Astrocyte (in vitro differentiated cells and primary cell): Measurements from ENCODE around the gene CNTLN. TPM values are rescaled to one million over a fixed set of nuclear protein-coding genes. Genes with fewer than 3 reads are reported as not detected.

Source experiments
- DNase-seq: peaks from one replicate; pipeline ENCODE4 v3.0.0-alpha.2; 2010; ENCODE audit warnings: low read depth
- FAIRE-seq: peaks from 2 replicates; lab custom pipeline; 2011; peaks lifted over from hg19 to GRCh38; lab: Jason Lieb, UNC
- H2AFZ ChIP-seq: 2 replicates; pipeline ENCODE4 v1.6.0; 2012; ENCODE audit warnings: low read depth, low read length, inconsistent platforms
- H3K27ac ChIP-seq: 2 replicates; pipeline ENCODE4 v1.5.1; 2011; ENCODE audit warnings: low read depth, low read length, inconsistent platforms
- H3K27me3 ChIP-seq: 2 replicates; pipeline ENCODE4 v1.6.0; 2011; ENCODE audit warnings: low read length, inconsistent platforms; ENCODE audit not compliant: insufficient read depth
- H3K36me3 ChIP-seq: 2 replicates; pipeline ENCODE4 v1.5.1; 2011; ENCODE audit warnings: low read length, inconsistent platforms; ENCODE audit not compliant: insufficient read depth
- H3K4me1 ChIP-seq: 2 replicates; pipeline ENCODE4 v1.5.1; 2011; ENCODE audit warnings: low read length, inconsistent platforms; ENCODE audit not compliant: insufficient read depth
- H3K4me2 ChIP-seq: 2 replicates; pipeline ENCODE4 v1.6.0; 2012; ENCODE audit warnings: low read length, inconsistent platforms
- H3K4me3 ChIP-seq: 2 replicates; pipeline ENCODE4 v1.5.1; 2011; ENCODE audit warnings: low read depth, mild to moderate bottlenecking, low read length, inconsistent platforms; ENCODE audit not compliant: insufficient read depth
- H3K79me2 ChIP-seq: 2 replicates; pipeline ENCODE4 v1.6.0; 2012; ENCODE audit warnings: mild to moderate bottlenecking, low read length, inconsistent platforms; ENCODE audit not compliant: insufficient read depth
- H3K9ac ChIP-seq: 2 replicates; pipeline ENCODE4 v1.6.0; 2012; ENCODE audit warnings: mild to moderate bottlenecking, low read length, inconsistent platforms
- H3K9me3 ChIP-seq: 2 replicates; pipeline ENCODE4 v1.5.1; 2012; ENCODE audit warnings: low read depth, mild to moderate bottlenecking, low read length, inconsistent platforms; ENCODE audit not compliant: insufficient read depth
- H4K20me1 ChIP-seq: 2 replicates; pipeline ENCODE4 v1.6.0; 2012; ENCODE audit warnings: low read length, inconsistent platforms; ENCODE audit not compliant: insufficient read depth
- H3K27ac Mint-ChIP-seq: one replicate; pipeline ENCODE4 v1.8.0; 2021; ENCODE audit warnings: mild to moderate bottlenecking, mixed read lengths; ENCODE audit not compliant: unreplicated experiment
- H3K27me3 Mint-ChIP-seq: one replicate; pipeline ENCODE4 v1.8.0; 2021; ENCODE audit warnings: low read depth, mixed read lengths; ENCODE audit not compliant: unreplicated experiment
- H3K36me3 Mint-ChIP-seq: one replicate; pipeline ENCODE4 v1.8.0; 2021; ENCODE audit warnings: low read depth, mixed read lengths; ENCODE audit not compliant: unreplicated experiment
- H3K4me1 Mint-ChIP-seq: one replicate; pipeline ENCODE4 v1.8.0; 2021; ENCODE audit warnings: low read depth, mixed read lengths; ENCODE audit not compliant: unreplicated experiment
- H3K4me3 Mint-ChIP-seq: one replicate; pipeline ENCODE4 v1.8.0; 2021; ENCODE audit warnings: mild to moderate bottlenecking, moderate library complexity, mixed read lengths; ENCODE audit not compliant: unreplicated experiment
- H3K9me3 Mint-ChIP-seq: one replicate; pipeline ENCODE4 v1.8.0; 2021; ENCODE audit warnings: mild to moderate bottlenecking, mixed read lengths; ENCODE audit not compliant: unreplicated experiment
- CTCF ChIP-seq: IDR thresholded peaks from 2 replicates; pipeline ENCODE4 v1.5.1; 2011; ENCODE audit warnings: low read depth, mild to moderate bottlenecking, inconsistent platforms, low read length, moderate library complexity; ENCODE audit not compliant: insufficient read depth
- EZH2 ChIP-seq: IDR thresholded peaks from 2 replicates; pipeline ENCODE4 v1.6.1; 2012; ENCODE audit warnings: mild to moderate bottlenecking, low read length, inconsistent platforms; ENCODE audit not compliant: insufficient read depth
- total RNA-seq: library from RNA; stranded (reverse); gene quantifications from 2 replicates; pipeline ENCODE4 v1.2.1, GENCODE V29; 2021

CNTLN gene
- total RNA-seq, 1 donor from 2014 or later: 4.4 TPM

DNA sequence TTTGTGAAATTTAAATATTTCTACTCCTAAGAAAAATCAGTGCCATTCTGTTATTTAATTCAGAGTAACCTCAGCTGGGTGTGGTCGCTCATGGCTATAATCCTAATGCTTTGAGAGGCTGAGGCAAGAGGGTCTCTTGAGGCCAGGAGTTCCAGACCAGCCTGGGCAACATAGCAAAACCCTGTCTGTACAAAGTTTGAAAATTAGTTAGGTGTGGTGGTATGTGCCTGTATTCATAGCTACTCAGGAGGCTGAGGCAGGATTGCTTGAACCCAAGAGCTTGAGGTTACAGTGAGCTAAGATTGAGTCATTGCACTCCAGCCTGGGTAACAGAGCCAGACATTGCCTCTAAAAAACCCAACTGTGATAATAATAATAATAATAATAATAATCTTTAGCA, 44.8 kb upstream of the CNTLN start:
- Histone ChIP-seq H3K4me3 (no peak overlapping the region), H3K27ac (no peak overlapping the region), H3K27me3 (no peaks in the 10 kb centered on the region), H3K9ac (no peak overlapping the region), H3K79me2 (no peaks in the 10 kb centered on the region), H2AFZ (no peak overlapping the region), H3K36me3 (no peaks in the 10 kb centered on the region), H3K9me3 (no peaks in the 10 kb centered on the region), H3K4me1 (no peaks in the 10 kb centered on the region), H3K4me2 (no peak overlapping the region), H4K20me1 (no peaks in the 10 kb centered on the region)
- FAIRE-seq (no peak), DNase-seq (no peak)
- Mint-ChIP-seq H3K9me3 (no peaks in the 10 kb centered on the region), H3K4me3 (no peak overlapping the region), H3K27ac (no peak overlapping the region), H3K27me3 (no peaks in the 10 kb centered on the region), H3K36me3 (no peaks in the 10 kb centered on the region), H3K4me1 (no peaks in the 10 kb centered on the region)
- TF ChIP-seq CTCF (no peak), EZH2 (no peak)

GRCh38 chr9:17116400-17116837, 18.4 kb upstream of the CNTLN start:
- FAIRE-seq: no peak
- H3K36me3 ChIP-seq: no peaks in the 10 kb centered on the region
- no peak overlapping the region for H2AFZ ChIP-seq
- no peaks in the 10 kb centered on the region for H3K9me3 ChIP-seq
- no peaks in the 10 kb centered on the region for H3K79me2 ChIP-seq
- H3K27me3 ChIP-seq: no peaks in the 10 kb centered on the region
- no peak overlapping the region for H3K9ac ChIP-seq
- H3K9me3 Mint-ChIP-seq: peaks cover 4% of the 10 kb centered on the region
- no peaks in the 10 kb centered on the region for H3K36me3 Mint-ChIP-seq
- peak; percentile 22 for DNase-seq
- no peaks in the 10 kb centered on the region for H3K4me1 ChIP-seq
- H4K20me1 ChIP-seq: no peaks in the 10 kb centered on the region
- H3K27me3 Mint-ChIP-seq: no peaks in the 10 kb centered on the region
- TF ChIP-seq EZH2 (no peak), CTCF (peak; percentile 32)
- no peaks in the 10 kb centered on the region for H3K4me1 Mint-ChIP-seq
- H3K27ac ChIP-seq: no peak overlapping the region
- H3K4me3 Mint-ChIP-seq: no peak overlapping the region
- no peak overlapping the region for H3K27ac Mint-ChIP-seq
- H3K4me3 ChIP-seq: no peak overlapping the region
- no peak overlapping the region for H3K4me2 ChIP-seq

DNA sequence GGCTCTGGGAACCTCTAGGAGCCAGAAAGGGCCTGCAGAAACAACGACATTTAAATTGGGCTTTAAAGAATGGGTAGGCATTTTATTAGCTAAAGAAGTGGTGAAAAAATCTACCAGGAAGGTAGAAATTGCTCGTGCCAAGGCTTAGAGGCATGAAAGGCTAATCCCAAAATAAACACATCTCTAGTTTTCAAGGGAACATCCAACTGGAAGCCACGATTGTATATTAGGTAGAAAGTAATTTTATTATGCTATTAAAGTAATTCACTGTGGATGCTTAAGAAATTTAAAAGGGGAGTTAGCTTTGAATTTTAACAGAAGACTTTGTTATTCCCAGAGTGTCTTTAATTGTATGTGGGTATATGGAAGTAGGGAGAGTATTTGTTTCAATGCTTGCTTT, 17.5 kb upstream of the CNTLN start:
- H3K36me3 ChIP-seq: no peaks in the 10 kb centered on the region
- no peak overlapping the region for H3K4me2 ChIP-seq
- H3K9ac ChIP-seq: no peak overlapping the region
- H3K9me3 ChIP-seq: no peaks in the 10 kb centered on the region
- no peaks in the 10 kb centered on the region for H3K27me3 ChIP-seq
- H3K36me3 Mint-ChIP-seq: no peaks in the 10 kb centered on the region
- no peaks in the 10 kb centered on the region for H4K20me1 ChIP-seq
- TF ChIP-seq CTCF (no peak), EZH2 (no peak)
- H3K4me1 ChIP-seq: no peaks in the 10 kb centered on the region
- H3K9me3 Mint-ChIP-seq: peaks cover 1% of the 10 kb centered on the region
- H3K4me3 Mint-ChIP-seq: no peak overlapping the region
- no peaks in the 10 kb centered on the region for H3K4me1 Mint-ChIP-seq
- H3K27ac ChIP-seq: no peak overlapping the region
- no peak overlapping the region for H2AFZ ChIP-seq
- FAIRE-seq (no peak), DNase-seq (no peak)
- no peak overlapping the region for H3K4me3 ChIP-seq
- H3K79me2 ChIP-seq: no peaks in the 10 kb centered on the region
- no peaks in the 10 kb centered on the region for H3K27me3 Mint-ChIP-seq
- no peak overlapping the region for H3K27ac Mint-ChIP-seq
